KMS-11 (cell line): ENCODE results near the gene AIM2.
A peak's percentile ranks its signal among the peaks of the same experiment; 100 is the strongest.

Experiments
- H2AFZ ChIP-seq: fragments of 200-600 bp; sonication (generic); 2 replicates; pipeline ENCODE4 v1.6.1; 2016; ENCODE audit warnings: antibody characterized with exemption, mixed run types, low read depth
- H3K27ac ChIP-seq: fragments of 200-600 bp; sonication (generic); 2 replicates; pipeline ENCODE4 v1.6.1; 2016; ENCODE audit warnings: mild to moderate bottlenecking, mixed run types
- H3K27me3 ChIP-seq: fragments of 200-600 bp; sonication (generic); 2 replicates; pipeline ENCODE4 v1.6.1; 2017; ENCODE audit warnings: mild to moderate bottlenecking, low read depth, mixed run types, moderate library complexity; ENCODE audit not compliant: insufficient read depth
- H3K36me3 ChIP-seq: fragments of 200-600 bp; sonication (generic); 2 replicates; pipeline ENCODE4 v1.6.1; 2017; ENCODE audit warnings: mild to moderate bottlenecking, mixed run types; ENCODE audit not compliant: insufficient read depth
- H3K4me1 ChIP-seq: fragments of 200-600 bp; sonication (generic); 2 replicates; pipeline ENCODE4 v1.6.1; 2016; ENCODE audit warnings: mild to moderate bottlenecking, low read depth, mixed run types; ENCODE audit not compliant: poor library complexity, severe bottlenecking
- H3K4me2 ChIP-seq: fragments of 200-600 bp; sonication (generic); 2 replicates; pipeline ENCODE4 v1.7.0; 2016; ENCODE audit warnings: mild to moderate bottlenecking, mixed run types
- H3K4me3 ChIP-seq: fragments of 200-600 bp; sonication (generic); IDR thresholded peaks from 2 replicates; pipeline ENCODE4 v1.6.1; 2017; ENCODE audit warnings: low read depth, low read length, mixed read lengths; ENCODE audit not compliant: insufficient read depth
- H3K79me2 ChIP-seq: fragments of 200-600 bp; sonication (generic); 2 replicates; pipeline ENCODE4 v1.6.1; 2016; ENCODE audit warnings: low read depth, mixed run types; ENCODE audit not compliant: insufficient read depth
- H3K9ac ChIP-seq: fragments of 200-600 bp; sonication (generic); 2 replicates; pipeline ENCODE4 v1.6.1; 2016; ENCODE audit warnings: mild to moderate bottlenecking, mixed run types
- H4K20me1 ChIP-seq: fragments of 200-600 bp; sonication (generic); 2 replicates; pipeline ENCODE4 v1.6.1; 2016; ENCODE audit warnings: mild to moderate bottlenecking, mixed run types; ENCODE audit not compliant: insufficient read depth
- TF ChIP-seq, protein P1 (sequence below): fragments of 200-600 bp; sonication (generic); conservative IDR thresholded peaks from 2 replicates; pipeline ENCODE4 v1.6.1; 2017; ENCODE audit warnings: low read depth, mild to moderate bottlenecking, antibody characterized with exemption, low read length, moderate library complexity, mixed read lengths

Gene AIM2

DNA sequence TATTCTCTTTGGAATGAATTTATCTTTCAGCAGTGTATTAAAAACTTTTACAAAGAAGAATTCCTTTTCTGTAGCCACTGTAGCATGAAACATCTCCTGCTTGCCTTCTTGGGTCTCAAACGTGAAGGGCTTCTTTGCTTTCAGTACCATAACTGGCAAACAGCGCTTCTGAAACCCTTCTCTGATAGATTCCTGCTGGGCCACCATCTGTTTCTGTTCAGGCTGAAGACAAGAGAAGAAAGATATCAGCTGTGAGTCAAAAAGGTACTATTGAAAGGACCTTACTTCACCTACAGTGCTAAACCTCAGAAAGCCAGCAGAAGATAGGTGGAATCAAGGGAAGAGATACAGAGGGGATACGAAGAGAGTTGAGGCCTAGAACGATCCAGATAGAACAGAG is 10.5 kb downstream of the AIM2 start:
- H3K4me2 ChIP-seq: no peak overlapping the region
- H3K79me2 ChIP-seq: no peaks in the 10 kb centered on the region
- no peak overlapping the region for H2AFZ ChIP-seq
- no peak overlapping the region for H3K27ac ChIP-seq
- H3K27me3 ChIP-seq: no peaks in the 10 kb centered on the region
- no peaks in the 10 kb centered on the region for H3K36me3 ChIP-seq
- no peak overlapping the region for H3K9ac ChIP-seq
- H4K20me1 ChIP-seq: no peaks in the 10 kb centered on the region
- TF ChIP-seq, protein P1, sequence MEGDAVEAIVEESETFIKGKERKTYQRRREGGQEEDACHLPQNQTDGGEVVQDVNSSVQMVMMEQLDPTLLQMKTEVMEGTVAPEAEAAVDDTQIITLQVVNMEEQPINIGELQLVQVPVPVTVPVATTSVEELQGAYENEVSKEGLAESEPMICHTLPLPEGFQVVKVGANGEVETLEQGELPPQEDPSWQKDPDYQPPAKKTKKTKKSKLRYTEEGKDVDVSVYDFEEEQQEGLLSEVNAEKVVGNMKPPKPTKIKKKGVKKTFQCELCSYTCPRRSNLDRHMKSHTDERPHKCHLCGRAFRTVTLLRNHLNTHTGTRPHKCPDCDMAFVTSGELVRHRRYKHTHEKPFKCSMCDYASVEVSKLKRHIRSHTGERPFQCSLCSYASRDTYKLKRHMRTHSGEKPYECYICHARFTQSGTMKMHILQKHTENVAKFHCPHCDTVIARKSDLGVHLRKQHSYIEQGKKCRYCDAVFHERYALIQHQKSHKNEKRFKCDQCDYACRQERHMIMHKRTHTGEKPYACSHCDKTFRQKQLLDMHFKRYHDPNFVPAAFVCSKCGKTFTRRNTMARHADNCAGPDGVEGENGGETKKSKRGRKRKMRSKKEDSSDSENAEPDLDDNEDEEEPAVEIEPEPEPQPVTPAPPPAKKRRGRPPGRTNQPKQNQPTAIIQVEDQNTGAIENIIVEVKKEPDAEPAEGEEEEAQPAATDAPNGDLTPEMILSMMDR: no peak
- no peak overlapping the region for H3K4me3 ChIP-seq
- peaks cover 20% of the 10 kb centered on the region for H3K4me1 ChIP-seq

- Histone ChIP-seq H3K36me3 (no peaks in the 10 kb centered on the region), H3K4me3 (no peak overlapping the region), H3K4me2 (no peak overlapping the region), H3K4me1 (peaks cover 20% of the 10 kb centered on the region), H3K27ac (no peak overlapping the region), H3K9ac (no peak overlapping the region), H3K27me3 (no peaks in the 10 kb centered on the region), H3K79me2 (no peaks in the 10 kb centered on the region), H4K20me1 (no peaks in the 10 kb centered on the region), H2AFZ (no peak overlapping the region)
- TF ChIP-seq, protein P1: no peak
Observed at GRCh38 chr1:159065106-159065505, 11.5 kb downstream of the AIM2 start.

- no peak overlapping the region for H3K4me3 ChIP-seq
- H2AFZ ChIP-seq: no peak overlapping the region
- no peak overlapping the region for H3K9ac ChIP-seq
- H3K36me3 ChIP-seq: no peaks in the 10 kb centered on the region
- no peaks in the 10 kb centered on the region for H3K27me3 ChIP-seq
- H3K79me2 ChIP-seq: no peaks in the 10 kb centered on the region
- no peak overlapping the region for H3K27ac ChIP-seq
- no peak overlapping the region for H3K4me2 ChIP-seq
- TF ChIP-seq, protein P1: no peak
- H4K20me1 ChIP-seq: no peaks in the 10 kb centered on the region
- H3K4me1 ChIP-seq: no peaks in the 10 kb centered on the region
Observed at GRCh38 chr1:159058751-159059150, 17.8 kb downstream of the AIM2 start.

- Histone ChIP-seq H3K27ac (no peak overlapping the region), H2AFZ (no peak overlapping the region), H3K27me3 (no peaks in the 10 kb centered on the region), H3K79me2 (no peaks in the 10 kb centered on the region), H3K4me1 (no peaks in the 10 kb centered on the region), H4K20me1 (no peaks in the 10 kb centered on the region), H3K9ac (no peak overlapping the region), H3K36me3 (no peaks in the 10 kb centered on the region), H3K4me3 (no peak overlapping the region), H3K4me2 (no peak overlapping the region)
- TF ChIP-seq, protein P1: peak; percentile 22; the same call in 1 of the 2 replicates
Observed at GRCh38 chr1:159056069-159056698, 20.4 kb downstream of the AIM2 start.
